Measurements from ENCODE around the gene FAM83G. TPM values are rescaled to one million over a fixed set of nuclear protein-coding genes. Genes with fewer than 3 reads are reported as not detected.
"Not testable (repeated sequence)": the region's sequence is repeated elsewhere in the genome, so short reads cannot be mapped to it uniquely, and the experiment has no call there.

FAM83G gene
- total and polyA plus RNA-seq, 8 donors: 8.2 to 41.1 (median 14.2) TPM

- 84 to 92% (median 87%) methylated on average over 4 of the region's 4 CpGs for WGBS, 5 donors
- H3K9me3 ChIP-seq: no peaks in the 10 kb centered on the region
- H3K4me1 ChIP-seq: peaks cover 0 to 3% (median 0%) of the 10 kb centered on the region in 4 donors
- no peak overlapping the region for H3K27ac ChIP-seq
- H3K27me3 ChIP-seq: no peaks in the 10 kb centered on the region
- TF ChIP-seq POLR2A (IDR thresholded peaks at IDR 0.05) (no peak), CTCF (IDR thresholded peaks at IDR 0.05) (no peak), POLR2AphosphoS5 (IDR thresholded peaks at IDR 0.05) (no peak), EP300 (IDR thresholded peaks at IDR 0.05) (no peak)
- H3K36me3 ChIP-seq: no peaks in the 10 kb centered on the region
- no peak for DNase-seq
- intact Hi-C loops (cut with DNase I; ENCODE audit: low total_unique reads): no loop called here
- H3K4me3 ChIP-seq: no peak overlapping the region
These were observed 46.7 kb downstream of the FAM83G start for GRCh38 chr17:18957831-18958230.

DNA sequence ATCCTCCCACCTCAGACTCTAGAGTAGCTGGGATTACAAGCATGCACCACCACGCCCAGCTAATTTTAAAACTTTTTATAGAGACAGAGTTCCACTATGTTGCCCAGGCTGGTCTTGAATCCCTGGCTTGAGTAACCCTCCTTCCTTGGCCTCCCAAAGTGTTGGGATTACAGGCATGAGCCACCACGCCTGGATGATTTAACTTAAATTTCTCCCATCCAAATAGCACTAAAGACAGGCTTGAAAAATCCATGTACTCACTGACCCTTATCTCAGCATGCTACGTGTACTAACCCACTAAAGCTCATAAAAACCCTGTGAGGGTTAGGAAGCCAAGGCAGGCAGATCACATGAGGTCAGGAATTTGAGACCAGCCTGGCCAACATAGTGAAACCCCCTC is 48.0 kb downstream of the FAM83G start:
- Histone ChIP-seq H3K36me3 (no peaks in the 10 kb centered on the region), H3K4me3 (no peak overlapping the region), H3K27me3 (no peaks in the 10 kb centered on the region), H3K27ac (no peak overlapping the region), H3K4me1 (peaks cover 0 to 3% (median 0%) of the 10 kb centered on the region in 4 donors), H3K9me3 (no peaks in the 10 kb centered on the region)
- intact Hi-C loops (cut with DNase I; ENCODE audit: low total_unique reads): no loop called here
- DNase-seq: no peak
- 85 to 96% (median 92%) methylated on average over 3 of the region's 3 CpGs for WGBS, 5 donors
- TF ChIP-seq POLR2A (IDR thresholded peaks at IDR 0.05): no peak

GRCh38 chr17:18956021-18956420 is 48.5 kb downstream of the FAM83G start:
- WGBS, 5 donors: 91 to 100% (median 98%) methylated on average over 6 of the region's 6 CpGs
- H3K36me3 ChIP-seq; intact Hi-C loops (cut with DNase I; ENCODE audit: low total_unique reads); H3K4me1 ChIP-seq; H3K27me3 ChIP-seq; H3K27ac ChIP-seq; H3K4me3 ChIP-seq; H3K9me3 ChIP-seq; DNase-seq: not testable (repeated sequence)

DNA sequence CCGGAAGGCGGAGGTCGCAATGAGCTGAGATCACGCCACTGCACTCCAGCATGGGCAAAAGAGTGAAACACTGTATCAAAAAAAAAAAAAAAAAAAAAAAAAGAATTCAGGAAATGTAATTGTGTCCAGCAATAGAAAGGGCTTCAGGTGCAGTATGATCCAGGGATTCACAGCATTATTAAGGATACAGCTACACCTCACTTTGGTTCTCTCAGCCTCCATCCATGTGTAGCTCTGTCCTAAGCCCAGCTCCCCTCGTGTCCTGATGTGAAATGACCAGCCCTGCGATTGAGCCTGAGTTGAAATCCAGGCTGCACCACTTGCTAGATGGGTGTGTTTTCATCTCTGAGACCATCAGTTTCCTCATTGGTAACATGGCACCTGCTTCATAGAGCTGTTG is 49.6 kb downstream of the FAM83G start:
- 91 to 98% (median 97%) methylated on average over 6 of the region's 6 CpGs for WGBS, 5 donors
- Histone ChIP-seq H3K27me3 (peaks cover 0 to 3% (median 0%) of the 10 kb centered on the region in 3 donors), H3K9me3 (no peaks in the 10 kb centered on the region), H3K27ac (no peak overlapping the region), H3K36me3 (no peaks in the 10 kb centered on the region), H3K4me3 (no peak overlapping the region), H3K4me1 (peaks cover 0 to 6% (median 0%) of the 10 kb centered on the region in 4 donors)
- intact Hi-C loops (cut with DNase I; ENCODE audit: low total_unique reads): no loop called here
- no peak for DNase-seq
- TF ChIP-seq EP300 (IDR thresholded peaks at IDR 0.05): no peak
- TF ChIP-seq POLR2A (IDR thresholded peaks at IDR 0.05): no peak
- TF ChIP-seq POLR2AphosphoS5 (IDR thresholded peaks at IDR 0.05): no peak
- no peak for TF ChIP-seq CTCF (IDR thresholded peaks at IDR 0.05)

DNA sequence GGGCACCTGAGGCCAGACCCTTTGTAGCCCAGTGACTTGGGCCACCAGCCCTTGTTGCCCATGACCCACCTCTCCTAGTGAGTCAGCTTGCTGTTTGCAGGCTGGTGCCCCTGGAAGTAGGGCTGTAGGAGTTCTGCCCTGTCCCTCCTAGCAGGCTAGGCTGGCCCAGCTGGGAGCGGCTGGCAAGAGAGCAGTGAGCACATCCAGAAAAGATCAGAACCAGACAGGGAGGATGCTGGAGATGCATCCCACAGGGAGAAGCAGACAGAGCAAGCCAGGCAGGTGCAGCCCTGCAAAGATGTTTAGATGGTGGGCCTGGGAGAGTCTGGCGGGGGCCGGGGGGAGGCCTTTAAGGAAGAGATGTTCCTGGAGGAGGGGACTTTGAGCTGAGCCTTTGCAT is 50.2 kb downstream of the FAM83G start:
- no peaks in the 10 kb centered on the region for H3K9me3 ChIP-seq
- WGBS, 5 donors: 78 to 96% (median 91%) methylated on average over 3 of the region's 3 CpGs
- H3K36me3 ChIP-seq: no peaks in the 10 kb centered on the region
- peak in 1 of 2 donors; percentile 3 for DNase-seq
- H3K4me3 ChIP-seq: no peak overlapping the region
- H3K27me3 ChIP-seq: peaks cover 0 to 8% (median 0%) of the 10 kb centered on the region in 3 donors
- H3K4me1 ChIP-seq: peaks cover 0 to 6% (median 0%) of the 10 kb centered on the region in 4 donors
- TF ChIP-seq CTCF (IDR thresholded peaks at IDR 0.05) (no peak), POLR2AphosphoS5 (IDR thresholded peaks at IDR 0.05) (no peak), POLR2A (IDR thresholded peaks at IDR 0.05) (no peak), EP300 (IDR thresholded peaks at IDR 0.05) (no peak)
- H3K27ac ChIP-seq: no peak overlapping the region
- intact Hi-C loops (cut with DNase I; ENCODE audit: low total_unique reads): no loop called here
